ENCODE data around the gene CEP20. TPM values are rescaled to one million over a fixed set of nuclear protein-coding genes. Genes with fewer than 3 reads are reported as not detected.

The CEP20 gene
- total RNA-seq, 1 donor from 2014 or later = 30.6 TPM

GRCh38 chr16:15897834-15898254 is 9.4 kb upstream of the CEP20 start:
- Mint-ChIP-seq H3K27me3 (ENCODE audit: low read depth) (peaks cover 6% of the 10 kb centered on the region), H3K4me3 (no peak overlapping the region), H3K4me1 (no peaks in the 10 kb centered on the region), H3K27ac (ENCODE audit: unreplicated experiment) (no peak overlapping the region), H3K36me3 (ENCODE audit: low read depth) (no peaks in the 10 kb centered on the region), H3K9me3 (no peaks in the 10 kb centered on the region)
- no peak for DNase-seq (ENCODE audit: low read depth, low spot score)
- TF ChIP-seq, protein P1, sequence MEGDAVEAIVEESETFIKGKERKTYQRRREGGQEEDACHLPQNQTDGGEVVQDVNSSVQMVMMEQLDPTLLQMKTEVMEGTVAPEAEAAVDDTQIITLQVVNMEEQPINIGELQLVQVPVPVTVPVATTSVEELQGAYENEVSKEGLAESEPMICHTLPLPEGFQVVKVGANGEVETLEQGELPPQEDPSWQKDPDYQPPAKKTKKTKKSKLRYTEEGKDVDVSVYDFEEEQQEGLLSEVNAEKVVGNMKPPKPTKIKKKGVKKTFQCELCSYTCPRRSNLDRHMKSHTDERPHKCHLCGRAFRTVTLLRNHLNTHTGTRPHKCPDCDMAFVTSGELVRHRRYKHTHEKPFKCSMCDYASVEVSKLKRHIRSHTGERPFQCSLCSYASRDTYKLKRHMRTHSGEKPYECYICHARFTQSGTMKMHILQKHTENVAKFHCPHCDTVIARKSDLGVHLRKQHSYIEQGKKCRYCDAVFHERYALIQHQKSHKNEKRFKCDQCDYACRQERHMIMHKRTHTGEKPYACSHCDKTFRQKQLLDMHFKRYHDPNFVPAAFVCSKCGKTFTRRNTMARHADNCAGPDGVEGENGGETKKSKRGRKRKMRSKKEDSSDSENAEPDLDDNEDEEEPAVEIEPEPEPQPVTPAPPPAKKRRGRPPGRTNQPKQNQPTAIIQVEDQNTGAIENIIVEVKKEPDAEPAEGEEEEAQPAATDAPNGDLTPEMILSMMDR (conservative IDR thresholded peaks at IDR 0.05) = no peak

- H3K27ac Mint-ChIP-seq (ENCODE audit: unreplicated experiment) = no peak overlapping the region
- no peaks in the 10 kb centered on the region for H3K36me3 Mint-ChIP-seq (ENCODE audit: low read depth)
- peaks cover 6% of the 10 kb centered on the region for H3K27me3 Mint-ChIP-seq (ENCODE audit: low read depth)
- no peak overlapping the region for H3K4me3 Mint-ChIP-seq
- TF ChIP-seq, protein P1 (conservative IDR thresholded peaks at IDR 0.05) = no peak
- no peak for DNase-seq (ENCODE audit: low read depth, low spot score)
- H3K4me1 Mint-ChIP-seq = no peaks in the 10 kb centered on the region
- H3K9me3 Mint-ChIP-seq = no peaks in the 10 kb centered on the region
These were observed 8.8 kb upstream of the CEP20 start for GRCh38 chr16:15897121-15897780.

DNA sequence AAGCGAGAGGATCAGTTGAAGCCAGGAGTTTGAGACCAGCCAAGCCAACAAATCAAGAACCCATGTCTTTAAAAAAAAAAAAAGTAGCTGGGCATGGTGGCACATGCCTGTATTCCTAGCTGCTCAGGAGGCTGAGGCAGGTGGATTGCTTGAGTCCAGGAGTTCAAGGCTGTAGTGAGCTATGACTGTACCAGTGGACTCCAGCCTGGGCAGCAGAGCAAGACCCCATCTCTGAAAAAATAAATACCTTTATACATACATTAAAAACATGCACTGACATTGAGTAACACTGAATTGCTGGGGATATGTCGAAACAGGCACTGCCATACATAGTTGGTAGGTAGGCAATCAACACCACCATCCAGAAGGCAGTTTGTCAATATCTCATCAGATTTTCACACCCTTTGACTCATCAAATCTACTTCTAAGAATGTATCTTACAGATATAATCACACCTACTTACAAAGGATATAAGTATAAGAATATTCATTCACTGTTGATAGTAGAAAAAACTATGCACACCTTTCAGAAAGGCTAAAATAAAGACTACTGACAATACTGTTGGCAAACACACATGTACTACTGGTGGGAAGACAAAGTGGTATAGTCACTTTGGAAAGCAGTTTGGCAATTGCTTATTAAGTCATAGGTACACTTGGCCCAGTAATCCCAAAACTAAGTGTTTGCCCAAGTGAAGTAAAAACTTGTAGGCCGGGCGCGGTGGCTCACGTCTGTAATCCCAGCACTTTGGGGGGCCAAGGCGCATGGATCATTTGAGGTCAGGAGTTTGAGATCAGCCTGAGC is 6.4 kb upstream of the CEP20 start:
- Mint-ChIP-seq H3K9me3 (no peaks in the 10 kb centered on the region), H3K27me3 (ENCODE audit: low read depth) (peaks cover 6% of the 10 kb centered on the region), H3K36me3 (ENCODE audit: low read depth) (no peaks in the 10 kb centered on the region), H3K4me1 (no peaks in the 10 kb centered on the region), H3K4me3 (no peak overlapping the region), H3K27ac (ENCODE audit: unreplicated experiment) (no peak overlapping the region)
- no peak for DNase-seq (ENCODE audit: low read depth, low spot score)
- TF ChIP-seq, protein P1 (conservative IDR thresholded peaks at IDR 0.05) = no peak

- Mint-ChIP-seq H3K4me3 (peak overlapping the region; percentile 51), H3K4me1 (peaks cover 18% of the 10 kb centered on the region), H3K27ac (ENCODE audit: unreplicated experiment) (no peak overlapping the region)
These were observed 3.1 kb upstream of the CEP20 start for GRCh38 chr16:15891508-15891907.

DNA sequence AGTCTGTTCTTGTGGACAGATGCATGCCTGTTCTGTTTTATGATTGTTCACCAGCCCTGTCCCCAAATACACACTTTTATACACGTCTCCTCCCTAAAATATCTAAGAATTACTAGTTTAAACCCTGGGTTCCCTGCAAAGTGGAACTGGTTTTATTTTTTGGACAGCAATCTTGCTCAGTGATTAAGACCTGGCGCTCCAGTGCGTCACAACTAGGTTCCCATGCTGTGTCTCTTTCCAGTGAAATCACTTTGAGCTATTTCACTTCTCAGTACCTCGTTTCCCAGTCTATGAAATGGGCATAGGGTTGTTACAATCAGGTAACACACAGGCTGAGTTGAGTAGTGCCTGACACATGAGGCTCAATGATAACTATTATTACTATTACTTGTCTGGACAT is 1.1 kb downstream of the CEP20 start:
- peak overlapping the region; percentile 100 for H3K4me3 Mint-ChIP-seq
- TF ChIP-seq, protein P1 (conservative IDR thresholded peaks at IDR 0.05) = no peak
- H3K27me3 Mint-ChIP-seq (ENCODE audit: low read depth) = peaks cover 3% of the 10 kb centered on the region
- H3K27ac Mint-ChIP-seq (ENCODE audit: unreplicated experiment) = peak overlapping the region; percentile 93
- no peak for DNase-seq (ENCODE audit: low read depth, low spot score)
- H3K4me1 Mint-ChIP-seq = peaks cover 29% of the 10 kb centered on the region
- H3K9me3 Mint-ChIP-seq = no peaks in the 10 kb centered on the region
- no peaks in the 10 kb centered on the region for H3K36me3 Mint-ChIP-seq (ENCODE audit: low read depth)

More at GRCh38 chr16:15891508-15891907, 3.1 kb upstream of the CEP20 start:
- no peaks in the 10 kb centered on the region for H3K36me3 Mint-ChIP-seq (ENCODE audit: low read depth)
- H3K27me3 Mint-ChIP-seq (ENCODE audit: low read depth) = peaks cover 6% of the 10 kb centered on the region
- no peaks in the 10 kb centered on the region for H3K9me3 Mint-ChIP-seq
- TF ChIP-seq, protein P1 (conservative IDR thresholded peaks at IDR 0.05) = no peak
- DNase-seq (ENCODE audit: low read depth, low spot score) = no peak

Measured in neural crest cell (in vitro differentiated cells).